Measurements from ENCODE around the gene IL1A.

The IL1A gene

DNA sequence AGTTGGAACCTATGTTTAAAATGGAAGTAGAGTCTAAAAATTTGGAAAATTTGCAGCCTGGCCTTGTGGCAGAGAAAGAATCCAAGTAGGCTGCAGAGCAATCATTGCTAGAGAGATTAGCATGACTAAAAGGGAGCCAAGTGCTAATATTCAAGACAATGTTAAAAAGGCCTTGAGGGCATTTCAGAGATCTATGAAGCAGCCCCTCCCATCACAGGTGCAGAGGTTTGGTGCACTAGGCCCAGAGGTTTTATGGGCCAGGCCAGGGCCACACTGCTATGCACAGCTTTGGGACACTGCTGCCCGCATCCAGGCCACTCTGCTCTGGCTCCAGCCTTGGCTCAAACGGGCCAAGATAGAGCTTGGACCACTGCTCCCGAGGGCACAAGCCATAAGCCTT, 6.7 kb upstream of the IL1A start:
- Histone ChIP-seq H3K4me2 (ENCODE audit: low read length) (no peak overlapping the region), H3K27ac (no peak overlapping the region), H3K36me3 (ENCODE audit: control insufficient read depth, insufficient read depth, low read length) (no peaks in the 10 kb centered on the region), H3K9me3 (ENCODE audit: control insufficient read depth, low read length) (no peaks in the 10 kb centered on the region), H3K79me2 (no peaks in the 10 kb centered on the region), H3K4me3 (ENCODE audit: low read depth, low read length) (no peak overlapping the region), H3K4me1 (peaks cover 6% of the 10 kb centered on the region), H3K27me3 (ENCODE audit: control insufficient read depth, insufficient read depth, low read length) (no peaks in the 10 kb centered on the region), H3K9ac (no peak overlapping the region), H2AFZ (no peak overlapping the region)
- TF ChIP-seq, protein P1, sequence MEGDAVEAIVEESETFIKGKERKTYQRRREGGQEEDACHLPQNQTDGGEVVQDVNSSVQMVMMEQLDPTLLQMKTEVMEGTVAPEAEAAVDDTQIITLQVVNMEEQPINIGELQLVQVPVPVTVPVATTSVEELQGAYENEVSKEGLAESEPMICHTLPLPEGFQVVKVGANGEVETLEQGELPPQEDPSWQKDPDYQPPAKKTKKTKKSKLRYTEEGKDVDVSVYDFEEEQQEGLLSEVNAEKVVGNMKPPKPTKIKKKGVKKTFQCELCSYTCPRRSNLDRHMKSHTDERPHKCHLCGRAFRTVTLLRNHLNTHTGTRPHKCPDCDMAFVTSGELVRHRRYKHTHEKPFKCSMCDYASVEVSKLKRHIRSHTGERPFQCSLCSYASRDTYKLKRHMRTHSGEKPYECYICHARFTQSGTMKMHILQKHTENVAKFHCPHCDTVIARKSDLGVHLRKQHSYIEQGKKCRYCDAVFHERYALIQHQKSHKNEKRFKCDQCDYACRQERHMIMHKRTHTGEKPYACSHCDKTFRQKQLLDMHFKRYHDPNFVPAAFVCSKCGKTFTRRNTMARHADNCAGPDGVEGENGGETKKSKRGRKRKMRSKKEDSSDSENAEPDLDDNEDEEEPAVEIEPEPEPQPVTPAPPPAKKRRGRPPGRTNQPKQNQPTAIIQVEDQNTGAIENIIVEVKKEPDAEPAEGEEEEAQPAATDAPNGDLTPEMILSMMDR (IDR thresholded peaks at IDR 0.05): no peak

DNA sequence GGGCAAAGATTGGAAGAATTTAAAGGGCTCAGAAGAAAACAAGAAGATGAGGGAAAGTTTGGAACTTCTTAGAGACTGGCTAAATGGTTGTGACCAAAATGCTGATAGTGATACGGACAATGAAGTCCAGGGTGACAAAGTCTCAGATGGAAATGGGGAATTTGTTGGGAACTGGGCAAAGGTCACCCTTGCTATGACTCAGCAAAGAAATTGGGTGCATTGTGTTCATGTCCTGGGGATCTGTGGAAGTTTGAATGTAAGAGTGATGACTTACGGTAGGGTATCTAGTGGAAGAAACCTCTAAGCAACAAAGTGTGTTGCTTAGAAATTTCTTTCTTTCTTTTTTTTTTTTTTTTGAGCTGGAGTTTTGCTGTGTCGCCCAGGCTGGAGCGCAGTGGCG, 6.0 kb upstream of the IL1A start:
- TF ChIP-seq, protein P1 (IDR thresholded peaks at IDR 0.05): no peak
- no peak overlapping the region for H3K27ac ChIP-seq
- H3K79me2 ChIP-seq: no peaks in the 10 kb centered on the region
- H3K9ac ChIP-seq: no peak overlapping the region
- no peak overlapping the region for H3K4me2 ChIP-seq (ENCODE audit: low read length)
- H3K36me3 ChIP-seq (ENCODE audit: control insufficient read depth, insufficient read depth, low read length): no peaks in the 10 kb centered on the region
- peaks cover 6% of the 10 kb centered on the region for H3K4me1 ChIP-seq
- no peak overlapping the region for H2AFZ ChIP-seq
- H3K27me3 ChIP-seq (ENCODE audit: control insufficient read depth, insufficient read depth, low read length): no peaks in the 10 kb centered on the region
- H3K9me3 ChIP-seq (ENCODE audit: control insufficient read depth, low read length): no peaks in the 10 kb centered on the region
- no peak overlapping the region for H3K4me3 ChIP-seq (ENCODE audit: low read depth, low read length)

DNA sequence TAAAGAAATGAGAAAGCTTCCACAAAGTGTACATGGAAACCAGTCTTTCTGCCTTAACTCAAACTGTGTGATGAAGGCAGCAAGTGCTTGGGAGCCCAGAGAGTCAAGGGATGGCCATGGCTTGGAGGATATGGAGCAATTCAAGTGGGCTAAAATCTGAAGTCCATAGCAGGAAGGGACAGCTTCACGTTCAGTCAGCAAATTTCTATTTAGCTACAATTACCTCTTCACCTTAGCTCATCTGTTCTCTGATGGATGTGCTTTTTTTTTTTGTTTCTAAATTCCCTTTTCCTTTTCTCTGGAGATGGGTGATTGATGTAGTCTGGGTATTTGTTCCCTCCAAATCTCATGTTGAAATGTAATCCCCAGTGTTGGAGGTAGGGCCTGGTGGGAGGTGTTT, 4.9 kb upstream of the IL1A start:
- Histone ChIP-seq H3K79me2 (no peaks in the 10 kb centered on the region), H3K27me3 (ENCODE audit: control insufficient read depth, insufficient read depth, low read length) (no peaks in the 10 kb centered on the region), H3K9ac (no peak overlapping the region), H3K4me2 (ENCODE audit: low read length) (no peak overlapping the region), H3K4me1 (peaks cover 4% of the 10 kb centered on the region), H3K36me3 (ENCODE audit: control insufficient read depth, insufficient read depth, low read length) (no peaks in the 10 kb centered on the region), H3K4me3 (ENCODE audit: low read depth, low read length) (no peak overlapping the region), H3K9me3 (ENCODE audit: control insufficient read depth, low read length) (no peaks in the 10 kb centered on the region), H2AFZ (no peak overlapping the region), H3K27ac (no peak overlapping the region)
- TF ChIP-seq, protein P1 (IDR thresholded peaks at IDR 0.05): no peak

- Histone ChIP-seq H3K9me3 (ENCODE audit: control insufficient read depth, low read length) (no peaks in the 10 kb centered on the region), H2AFZ (no peak overlapping the region), H3K9ac (no peak overlapping the region), H3K4me1 (no peaks in the 10 kb centered on the region), H3K4me3 (ENCODE audit: low read depth, low read length) (no peak overlapping the region), H3K79me2 (no peaks in the 10 kb centered on the region), H3K4me2 (ENCODE audit: low read length) (no peak overlapping the region), H3K27me3 (ENCODE audit: control insufficient read depth, insufficient read depth, low read length) (no peaks in the 10 kb centered on the region), H3K36me3 (ENCODE audit: control insufficient read depth, insufficient read depth, low read length) (no peaks in the 10 kb centered on the region), H3K27ac (no peak overlapping the region)
- TF ChIP-seq, protein P1 (IDR thresholded peaks at IDR 0.05): no peak
Observed at GRCh38 chr2:112788653-112789052, 4.4 kb upstream of the IL1A start.

GRCh38 chr2:112787729-112788393, 3.6 kb upstream of the IL1A start:
- no peaks in the 10 kb centered on the region for H3K4me1 ChIP-seq
- no peak overlapping the region for H3K27ac ChIP-seq

More at GRCh38 chr2:112787729-112788393, 3.6 kb upstream of the IL1A start:
- no peaks in the 10 kb centered on the region for H3K9me3 ChIP-seq (ENCODE audit: control insufficient read depth, low read length)
- H3K36me3 ChIP-seq (ENCODE audit: control insufficient read depth, insufficient read depth, low read length): no peaks in the 10 kb centered on the region
- no peak overlapping the region for H3K9ac ChIP-seq
- H3K79me2 ChIP-seq: no peaks in the 10 kb centered on the region
- TF ChIP-seq, protein P1 (IDR thresholded peaks at IDR 0.05): no peak
- no peaks in the 10 kb centered on the region for H3K27me3 ChIP-seq (ENCODE audit: control insufficient read depth, insufficient read depth, low read length)
- no peak overlapping the region for H3K4me2 ChIP-seq (ENCODE audit: low read length)
- H3K4me3 ChIP-seq (ENCODE audit: low read depth, low read length): no peak overlapping the region
- no peak overlapping the region for H2AFZ ChIP-seq

Measured in parathyroid adenoma (tissue), 2 donors.